D721Med (cell line): ENCODE data around the gene MRPL36.

Source experiments
- DNase-seq: peaks from one replicate; pipeline ENCODE4 v3.0.0; 2011; ENCODE audit warnings: low spot score; ENCODE audit not compliant: insufficient read length
- FAIRE-seq: peaks from 2 replicates; lab custom pipeline; 2011; peaks lifted over from hg19 to GRCh38; lab: Jason Lieb, UNC
- CTCF ChIP-seq: IDR thresholded peaks from 2 replicates; pipeline ENCODE4 v1.5.1; 2012; ENCODE audit warnings: mild to moderate bottlenecking, control low read depth; ENCODE audit not compliant: insufficient read depth; ENCODE audit errors: missing control alignments

MRPL36 gene

GRCh38 chr5:1771149-1772065 is 28.2 kb downstream of the MRPL36 start:
- no peak for FAIRE-seq
- no peak for TF ChIP-seq CTCF
- no peak for DNase-seq

- DNase-seq: no peak
- no peak for TF ChIP-seq CTCF
- FAIRE-seq: no peak
Observed at GRCh38 chr5:1770443-1770802, 29.2 kb downstream of the MRPL36 start.

- no peak for TF ChIP-seq CTCF
- DNase-seq (no peak), FAIRE-seq (no peak)
Observed at GRCh38 chr5:1769752-1770442, 29.7 kb downstream of the MRPL36 start.

- no peak for DNase-seq
- FAIRE-seq: no peak
- no peak for TF ChIP-seq CTCF
Observed at GRCh38 chr5:1769017-1769640, 30.5 kb downstream of the MRPL36 start.

DNA sequence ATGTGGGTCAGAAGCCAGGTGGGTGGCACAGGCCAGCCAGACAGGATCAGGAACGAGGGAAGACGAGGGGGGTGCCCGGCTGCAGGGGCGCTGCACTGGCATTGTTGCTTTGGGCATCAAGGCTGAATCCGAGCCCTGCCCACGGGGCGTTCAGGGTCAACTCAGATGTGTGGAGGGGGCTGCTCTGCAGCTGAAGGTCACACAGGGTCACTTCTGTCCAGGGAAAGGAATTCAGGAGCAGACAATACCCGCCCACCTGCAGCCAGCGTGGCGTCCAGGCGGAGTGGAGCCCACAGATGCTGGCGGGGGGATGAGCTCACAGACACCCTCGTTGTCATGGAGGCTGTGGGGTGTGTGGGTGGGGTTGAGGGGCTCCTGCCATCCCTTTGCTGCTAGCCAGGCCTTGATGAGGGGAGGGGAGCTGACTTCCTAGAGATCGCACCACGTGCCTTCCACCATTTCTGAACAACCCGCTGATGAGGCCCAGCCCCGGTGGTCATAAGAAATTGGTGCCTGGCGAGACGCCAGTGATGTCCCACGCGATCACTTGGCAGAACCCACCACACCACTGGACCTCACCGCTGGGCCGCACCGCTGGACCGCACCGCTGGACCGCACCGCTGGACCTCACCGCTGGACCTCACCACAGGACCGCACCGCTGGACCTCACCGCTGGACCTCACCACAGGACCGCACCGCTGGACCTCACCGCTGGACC is 31.2 kb downstream of the MRPL36 start:
- FAIRE-seq (no peak), DNase-seq (no peak)
- no peak for TF ChIP-seq CTCF

- DNase-seq: no peak
- TF ChIP-seq CTCF: no peak
- no peak for FAIRE-seq
Observed at GRCh38 chr5:1767524-1768282, 31.9 kb downstream of the MRPL36 start.
